Glutamatergic neuron (in vitro differentiated cells): ENCODE data around the gene MDC1. TPM values are rescaled to one million over a fixed set of nuclear protein-coding genes. Genes with fewer than 3 reads are reported as not detected.
A peak's percentile ranks its signal among the peaks of the same experiment; 100 is the strongest.

Experiments used
- DNase-seq: peaks from one replicate; pipeline ENCODE4 v3.0.0; 2022
- H3K27ac Mint-ChIP-seq: one replicate; pipeline ENCODE4 v1.8.0; 2020; ENCODE audit warnings: mild to moderate bottlenecking, mixed read lengths, inconsistent platforms; ENCODE audit not compliant: unreplicated experiment
- H3K27me3 Mint-ChIP-seq: one replicate; pipeline ENCODE4 v1.8.0; 2020; ENCODE audit warnings: mild to moderate bottlenecking, moderate library complexity, mixed read lengths, inconsistent platforms; ENCODE audit not compliant: unreplicated experiment
- H3K36me3 Mint-ChIP-seq: one replicate; pipeline ENCODE4 v1.8.0; 2020; ENCODE audit warnings: mild to moderate bottlenecking, mixed read lengths, inconsistent platforms; ENCODE audit not compliant: unreplicated experiment
- H3K4me1 Mint-ChIP-seq: one replicate; pipeline ENCODE4 v1.8.0; 2020; ENCODE audit warnings: mild to moderate bottlenecking, low read depth, mixed read lengths, inconsistent platforms; ENCODE audit not compliant: unreplicated experiment
- H3K4me3 Mint-ChIP-seq: one replicate; pipeline ENCODE4 v1.8.0; 2020; ENCODE audit warnings: mild to moderate bottlenecking, mixed read lengths, inconsistent platforms; ENCODE audit not compliant: unreplicated experiment
- H3K9me3 Mint-ChIP-seq: one replicate; pipeline ENCODE4 v1.8.0; 2020; ENCODE audit warnings: mild to moderate bottlenecking, moderate library complexity, mixed read lengths, inconsistent platforms; ENCODE audit not compliant: unreplicated experiment
- total RNA-seq: library from RNA; stranded (reverse); fragmentation: NEBNext Ultra II Directional; extraction: Animal tissue kit (Norgen Biotek cat#: 25700); gene quantifications from one replicate; pipeline ENCODE4 v1.2.1, GENCODE V29; 2021; ENCODE audit not compliant: unreplicated experiment
- TF ChIP-seq, protein P1 (sequence below): fragments of 200-600 bp; sonication (generic); IDR thresholded peaks from one replicate; pipeline ENCODE4 v1.5.0; 2021; ENCODE audit not compliant: partially characterized antibody, unreplicated experiment

MDC1 gene
- total RNA-seq, 1 donor from 2014 or later, result 50.4 TPM

DNA sequence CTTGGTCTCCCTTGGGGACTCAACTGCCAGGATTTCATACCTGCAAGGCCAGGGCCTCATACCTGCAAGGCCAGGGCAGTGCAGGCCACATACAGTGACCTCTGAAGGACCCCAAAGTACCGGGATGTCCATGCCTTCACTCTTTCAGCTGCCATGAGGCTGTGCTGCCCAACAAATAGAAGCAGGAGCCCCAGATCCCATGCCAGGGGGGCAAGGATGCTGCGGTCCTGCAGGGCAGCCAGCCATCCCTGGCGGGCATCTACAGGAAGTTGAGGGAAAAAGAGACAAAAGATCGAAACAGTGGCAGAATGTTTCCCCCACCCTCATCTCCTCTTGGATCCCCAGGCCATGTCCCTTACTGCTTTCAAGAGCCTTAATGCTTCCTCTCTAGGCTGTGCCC is 27.1 kb downstream of the MDC1 start:
- H3K27ac Mint-ChIP-seq, result peak overlapping the region; percentile 100
- no peak for DNase-seq
- H3K27me3 Mint-ChIP-seq, result peaks cover 28% of the 10 kb centered on the region
- TF ChIP-seq, protein P1, sequence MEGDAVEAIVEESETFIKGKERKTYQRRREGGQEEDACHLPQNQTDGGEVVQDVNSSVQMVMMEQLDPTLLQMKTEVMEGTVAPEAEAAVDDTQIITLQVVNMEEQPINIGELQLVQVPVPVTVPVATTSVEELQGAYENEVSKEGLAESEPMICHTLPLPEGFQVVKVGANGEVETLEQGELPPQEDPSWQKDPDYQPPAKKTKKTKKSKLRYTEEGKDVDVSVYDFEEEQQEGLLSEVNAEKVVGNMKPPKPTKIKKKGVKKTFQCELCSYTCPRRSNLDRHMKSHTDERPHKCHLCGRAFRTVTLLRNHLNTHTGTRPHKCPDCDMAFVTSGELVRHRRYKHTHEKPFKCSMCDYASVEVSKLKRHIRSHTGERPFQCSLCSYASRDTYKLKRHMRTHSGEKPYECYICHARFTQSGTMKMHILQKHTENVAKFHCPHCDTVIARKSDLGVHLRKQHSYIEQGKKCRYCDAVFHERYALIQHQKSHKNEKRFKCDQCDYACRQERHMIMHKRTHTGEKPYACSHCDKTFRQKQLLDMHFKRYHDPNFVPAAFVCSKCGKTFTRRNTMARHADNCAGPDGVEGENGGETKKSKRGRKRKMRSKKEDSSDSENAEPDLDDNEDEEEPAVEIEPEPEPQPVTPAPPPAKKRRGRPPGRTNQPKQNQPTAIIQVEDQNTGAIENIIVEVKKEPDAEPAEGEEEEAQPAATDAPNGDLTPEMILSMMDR, result no peak
- peaks cover 4% of the 10 kb centered on the region for H3K36me3 Mint-ChIP-seq
- H3K4me1 Mint-ChIP-seq, result peaks cover 40% of the 10 kb centered on the region
- H3K4me3 Mint-ChIP-seq, result peak overlapping the region; percentile 100
- peaks cover 25% of the 10 kb centered on the region for H3K9me3 Mint-ChIP-seq

DNA sequence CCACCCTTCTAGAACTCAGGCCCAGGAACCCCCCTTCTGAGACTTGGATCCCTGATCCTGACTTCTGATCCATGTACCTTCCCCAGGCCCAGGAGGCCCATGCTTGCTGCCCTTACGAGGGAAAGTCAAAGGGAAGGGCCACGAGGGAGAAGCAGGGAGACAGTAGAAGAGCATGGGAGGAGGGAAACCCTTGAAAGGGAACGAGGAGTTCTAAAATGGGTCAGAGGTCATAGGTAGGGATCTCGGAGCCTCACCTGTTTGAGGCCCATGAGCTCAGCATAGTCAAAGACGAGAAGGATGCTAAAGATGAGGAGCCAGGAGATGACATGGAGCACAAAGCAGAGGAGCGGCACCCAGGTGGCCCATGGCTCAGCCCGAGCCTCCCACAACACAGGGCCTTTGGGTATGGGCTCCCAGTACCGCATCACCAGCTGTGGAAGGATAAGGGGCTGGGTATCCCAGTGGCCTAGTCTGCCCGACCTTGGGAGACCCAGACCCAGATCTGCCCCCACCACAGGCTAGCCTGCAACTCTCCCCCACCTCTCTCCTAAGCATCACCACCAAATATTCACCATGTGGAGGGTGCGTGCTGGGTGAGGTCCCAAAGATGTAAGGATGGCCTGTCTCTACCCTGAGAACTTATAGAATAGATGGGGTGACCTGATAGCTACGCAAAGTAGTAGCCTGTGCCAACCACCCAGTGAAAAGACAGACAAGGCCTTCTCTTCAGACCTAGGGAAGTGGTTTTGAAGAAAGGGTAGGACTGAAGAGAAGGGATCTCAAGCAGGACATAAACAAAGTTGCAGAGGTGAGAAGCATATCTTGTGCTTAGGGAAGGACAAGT is 27.8 kb downstream of the MDC1 start:
- peaks cover 42% of the 10 kb centered on the region for H3K4me1 Mint-ChIP-seq
- no peak for DNase-seq
- H3K9me3 Mint-ChIP-seq, result peaks cover 27% of the 10 kb centered on the region
- H3K36me3 Mint-ChIP-seq, result peaks cover 5% of the 10 kb centered on the region
- H3K4me3 Mint-ChIP-seq, result peak overlapping the region; percentile 100
- TF ChIP-seq, protein P1, result no peak
- H3K27me3 Mint-ChIP-seq, result peaks cover 31% of the 10 kb centered on the region
- peak overlapping the region; percentile 100 for H3K27ac Mint-ChIP-seq

DNA sequence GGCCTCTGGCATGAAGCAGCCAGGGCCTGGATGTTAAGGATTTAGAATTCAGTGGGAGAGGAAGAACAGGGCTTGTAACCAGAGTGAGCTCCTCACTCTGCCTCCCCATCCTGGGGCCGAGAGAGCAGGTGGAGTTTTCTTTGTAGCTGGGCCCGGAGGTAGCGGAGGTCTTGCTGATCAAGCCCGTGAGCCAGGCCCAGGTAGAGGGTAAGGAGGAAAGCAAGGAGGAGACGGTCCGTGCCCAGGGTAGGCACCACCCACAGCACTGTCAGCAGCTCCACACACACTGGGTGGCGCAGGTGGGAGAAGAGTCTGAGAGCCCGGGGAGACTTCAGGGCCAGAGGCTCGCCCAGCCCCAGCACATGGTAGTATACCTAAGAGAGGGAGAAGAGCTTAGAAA is 28.5 kb downstream of the MDC1 start:
- Mint-ChIP-seq H3K4me3 (peak overlapping the region; percentile 100), H3K9me3 (peaks cover 29% of the 10 kb centered on the region), H3K4me1 (peaks cover 44% of the 10 kb centered on the region), H3K36me3 (peaks cover 5% of the 10 kb centered on the region), H3K27ac (peak overlapping the region; percentile 100), H3K27me3 (peaks cover 34% of the 10 kb centered on the region)
- TF ChIP-seq, protein P1, result no peak
- DNase-seq, result no peak

DNA sequence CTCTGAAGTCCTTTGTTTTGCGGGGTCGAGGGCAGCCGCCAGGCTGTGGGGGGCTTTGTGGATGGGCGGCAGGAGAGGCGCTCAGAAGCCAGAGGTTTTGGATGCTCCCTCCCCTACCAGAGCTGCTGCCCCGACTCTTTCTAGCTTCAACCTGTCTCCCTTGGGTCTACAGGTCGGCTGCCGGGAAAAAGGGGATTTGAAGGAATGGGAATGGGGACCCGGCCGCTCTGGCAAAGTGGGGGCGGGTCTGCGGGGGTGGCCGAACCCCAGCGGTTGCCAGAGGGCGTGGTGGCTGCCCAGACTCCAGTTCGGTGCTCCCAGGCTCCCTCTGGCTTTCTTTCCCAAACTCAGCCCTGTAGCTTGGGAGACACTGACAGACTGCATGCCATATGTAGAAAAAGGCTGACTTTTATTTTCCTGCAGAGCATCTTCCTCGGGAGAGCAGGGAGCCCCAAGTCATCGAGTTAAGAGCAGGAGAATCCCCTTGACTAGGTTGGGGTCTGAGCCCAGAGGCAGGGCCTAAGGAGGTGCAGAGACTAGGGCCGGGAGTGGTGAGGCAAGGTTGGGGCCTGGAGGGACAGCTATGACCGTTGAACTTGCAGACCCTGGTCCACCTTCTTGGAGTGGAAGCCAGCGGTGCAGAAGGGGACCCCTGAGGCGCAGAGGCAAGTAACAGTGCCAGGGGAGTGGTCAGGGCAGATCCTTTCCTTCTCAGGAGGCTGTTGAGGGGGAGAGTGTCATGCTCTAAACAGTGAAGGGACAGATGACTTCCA is 29.2 kb downstream of the MDC1 start:
- Mint-ChIP-seq H3K27ac (peak overlapping the region; percentile 100), H3K4me1 (peaks cover 44% of the 10 kb centered on the region), H3K4me3 (peak overlapping the region; percentile 100), H3K27me3 (peaks cover 34% of the 10 kb centered on the region), H3K9me3 (peaks cover 29% of the 10 kb centered on the region), H3K36me3 (peaks cover 5% of the 10 kb centered on the region)
- DNase-seq, result no peak
- TF ChIP-seq, protein P1, result no peak
